H1 (cell line): ENCODE results near the gene SLC26A11. TPM values are rescaled to one million over a fixed set of nuclear protein-coding genes. Genes with fewer than 3 reads are reported as not detected.

Experiments used
- CTCF ChIA-PET: fragments of 300-600 bp; sonication (Branson Sonifier 250); formaldehyde crosslinking; loops from one replicate; lab custom pipeline; 2021; ENCODE audit not compliant: partially characterized antibody; lab: Charles Lee
- POLR2A ChIA-PET: fragments of 300-600 bp; sonication (Branson Sonifier 250); formaldehyde crosslinking; loops from one replicate; lab custom pipeline; 2021; ENCODE audit warnings: inconsistent platforms; ENCODE audit not compliant: partially characterized antibody; lab: Charles Lee
- DNase-seq, 2 experiments: peaks; one replicate each; pipeline versions ENCODE4 v3.0.0 to v3.0.0-alpha.2; 2010 to 2022; ENCODE audit warnings: low spot score in 2 of 2, low read depth in 1 of 2, mixed read lengths in 1 of 2
- FAIRE-seq: peaks from 2 replicates; lab custom pipeline; 2011; peaks lifted over from hg19 to GRCh38; lab: Jason Lieb, UNC
- H2AFZ ChIP-seq: 2 replicates; pipeline ENCODE4 v1.8.1; 2012; ENCODE audit warnings: low read length, inconsistent platforms
- H2AK5ac ChIP-seq: 2 replicates; pipeline ENCODE4 v1.6.1; 2013; ENCODE audit warnings: low read depth, low read length
- H2BK120ac ChIP-seq: replicated peaks from 2 replicates; pipeline ENCODE3; 2013; ENCODE audit warnings: low read depth, low read length, inconsistent platforms
- H2BK12ac ChIP-seq: 2 replicates; pipeline ENCODE4 v1.6.1; 2013; ENCODE audit warnings: low read depth, low read length
- H2BK15ac ChIP-seq: 2 replicates; pipeline ENCODE4 v1.6.1; 2013; ENCODE audit warnings: low read length
- H2BK20ac ChIP-seq: 2 replicates; pipeline ENCODE4 v1.6.1; 2013; ENCODE audit warnings: low read length
- H2BK5ac ChIP-seq: 2 replicates; pipeline ENCODE4 v1.6.1; 2013; ENCODE audit warnings: low read depth, low read length
- H3K14ac ChIP-seq: 2 replicates; pipeline ENCODE4 v1.6.1; 2013; ENCODE audit warnings: inconsistent platforms; ENCODE audit not compliant: insufficient read length
- H3K18ac ChIP-seq: 2 replicates; pipeline ENCODE4 v1.6.1; 2013; ENCODE audit warnings: low read length; ENCODE audit errors: extremely low read depth
- H3K23ac ChIP-seq: 2 replicates; pipeline ENCODE4 v1.6.1; 2013; ENCODE audit warnings: inconsistent platforms; ENCODE audit not compliant: insufficient read length
- H3K23me2 ChIP-seq: 2 replicates; pipeline ENCODE4 v1.6.1; 2013; ENCODE audit warnings: low read depth, low read length
- H3K27ac ChIP-seq: 2 replicates; pipeline ENCODE4 v1.6.1; 2011; ENCODE audit warnings: low read depth, low read length, inconsistent platforms
- H3K27me3 ChIP-seq, 4 experiments: replicated peaks in 1 of 4; 1 replicate in 1 of 4; 2 replicates in 3 of 4; pipeline versions ENCODE4 v1.6.1 to v1.8.1; 2011 to 2013; ENCODE audit warnings: low read length in 3 of 4, mild to moderate bottlenecking in 3 of 4, inconsistent platforms in 2 of 4, mixed read lengths in 2 of 4, moderate library complexity in 1 of 4; ENCODE audit not compliant: control insufficient read depth in 3 of 4, insufficient read depth in 3 of 4; ENCODE audit errors: extremely low read depth in 1 of 4
- H3K36me3 ChIP-seq, 4 experiments: 2 replicates each; pipeline versions ENCODE4 v1.6.1 to v1.8.1; 2011 to 2013; ENCODE audit warnings: mild to moderate bottlenecking in 4 of 4, low read length in 3 of 4, moderate library complexity in 2 of 4, control low read depth in 1 of 4, inconsistent platforms in 1 of 4; ENCODE audit not compliant: insufficient read depth in 4 of 4, control insufficient read depth in 2 of 4
- H3K4ac ChIP-seq: replicated peaks from 2 replicates; pipeline ENCODE3; 2013; ENCODE audit warnings: low read length, low read depth, mixed read lengths, inconsistent platforms; ENCODE audit not compliant: insufficient read length
- H3K4me1 ChIP-seq, 4 experiments: replicated peaks in 1 of 4; 1 replicate in 1 of 4; 2 replicates in 3 of 4; pipeline versions ENCODE4 v1.6.1 to v1.8.1; 2011 to 2013; ENCODE audit warnings: low read length in 3 of 4, inconsistent platforms in 2 of 4, mixed read lengths in 1 of 4; ENCODE audit not compliant: insufficient read depth in 4 of 4, control insufficient read depth in 3 of 4
- H3K4me2 ChIP-seq, 2 experiments: 2 replicates each; pipeline versions ENCODE4 v1.6.1 to v1.8.1; 2011 to 2013; ENCODE audit warnings: low read depth in 2 of 2, low read length in 2 of 2, control low read depth in 1 of 2, inconsistent platforms in 1 of 2, mild to moderate bottlenecking in 1 of 2; ENCODE audit not compliant: insufficient read depth in 1 of 2
- H3K4me3 ChIP-seq, 4 experiments: fragments of 200-600, 300-600 bp in 1 of 4; sonication (generic), shearing (Covaris generic), sonication (Bioruptor Twin) in 1 of 4; 2 replicates each; pipeline versions ENCODE4 v1.5.1 to v1.8.1; 2011 to 2016; ENCODE audit warnings: low read length in 4 of 4, low read depth in 3 of 4, control low read depth in 2 of 4, inconsistent platforms in 2 of 4, mild to moderate bottlenecking in 2 of 4, mixed read lengths in 1 of 4, moderate library complexity in 1 of 4; ENCODE audit not compliant: insufficient read depth in 2 of 4; ENCODE audit errors: extremely low read depth in 1 of 4
- H3K56ac ChIP-seq: replicated peaks from 2 replicates; pipeline ENCODE3; 2013; ENCODE audit warnings: low read depth, mild to moderate bottlenecking, mixed read lengths, low read length, inconsistent platforms; ENCODE audit not compliant: insufficient read length
- H3K79me1 ChIP-seq: 2 replicates; pipeline ENCODE4 v1.6.1; 2013; ENCODE audit warnings: low read depth, low read length, control low read depth
- H3K79me2 ChIP-seq, 2 experiments: 2 replicates each; pipeline versions ENCODE4 v1.6.1 to v1.8.1; 2012 to 2013; ENCODE audit warnings: low read length in 2 of 2, mild to moderate bottlenecking in 2 of 2, inconsistent platforms in 1 of 2; ENCODE audit not compliant: insufficient read depth in 2 of 2, control insufficient read depth in 1 of 2
- H3K9ac ChIP-seq, 4 experiments: replicated peaks in 1 of 4; 1 replicate in 1 of 4; 2 replicates in 3 of 4; pipeline versions ENCODE4 v1.6.1 to v1.8.1; 2011 to 2013; ENCODE audit warnings: low read depth in 3 of 4, low read length in 3 of 4, control low read depth in 2 of 4, mild to moderate bottlenecking in 2 of 4, moderate library complexity in 2 of 4, inconsistent platforms in 1 of 4; ENCODE audit errors: extremely low read depth in 1 of 4
- H3K9me3 ChIP-seq, 2 experiments: 2 replicates each; pipeline versions ENCODE4 v1.6.1 to v1.8.1; 2012 to 2013; ENCODE audit warnings: mild to moderate bottlenecking in 2 of 2, moderate library complexity in 2 of 2, control low read depth in 1 of 2, inconsistent platforms in 1 of 2, low read depth in 1 of 2, low read length in 1 of 2, mixed read lengths in 1 of 2; ENCODE audit not compliant: insufficient read depth in 2 of 2
- H4K20me1 ChIP-seq, 2 experiments: replicated peaks in 1 of 2; 2 replicates each; pipeline versions ENCODE3 to v1.8.1; 2011 to 2013; ENCODE audit warnings: inconsistent platforms in 2 of 2, low read length in 2 of 2, mild to moderate bottlenecking in 1 of 2; ENCODE audit not compliant: insufficient read depth in 2 of 2, control insufficient read depth in 1 of 2
- H4K5ac ChIP-seq: 2 replicates; pipeline ENCODE4 v1.6.1; 2013; ENCODE audit warnings: low read length, low read depth, mixed read lengths, inconsistent platforms; ENCODE audit not compliant: insufficient read length
- H4K8ac ChIP-seq: 2 replicates; pipeline ENCODE4 v1.8.0; 2013; ENCODE audit warnings: mild to moderate bottlenecking, moderate library complexity, low read length, inconsistent platforms; ENCODE audit not compliant: insufficient read depth; ENCODE audit errors: extremely low read depth
- H4K91ac ChIP-seq: replicated peaks from 2 replicates; pipeline ENCODE3; 2013; ENCODE audit warnings: low read length, mixed read lengths, inconsistent platforms; ENCODE audit not compliant: insufficient read length
- CTBP2 ChIP-seq: IDR thresholded peaks from 2 replicates; pipeline ENCODE4 v1.7.0; 2011; ENCODE audit warnings: borderline replicate concordance, mild to moderate bottlenecking, moderate library complexity, mixed read lengths, low read length; ENCODE audit not compliant: insufficient read depth, insufficient read length
- EGR1 ChIP-seq: IDR thresholded peaks from 2 replicates; pipeline ENCODE4 v1.6.1; 2011; ENCODE audit warnings: low read depth, low read length, borderline replicate concordance
- EZH2 ChIP-seq: fragments of 200-600 bp; sonication (generic); IDR thresholded peaks from 2 replicates; pipeline ENCODE4 v1.7.1; 2012; ENCODE audit warnings: low read depth, mild to moderate bottlenecking, moderate library complexity, low read length, inconsistent platforms; ENCODE audit not compliant: severe bottlenecking
- GABPA ChIP-seq: IDR thresholded peaks from 2 replicates; pipeline ENCODE4 v1.6.1; 2011; ENCODE audit warnings: mild to moderate bottlenecking, low read length, moderate library complexity, borderline replicate concordance; ENCODE audit not compliant: insufficient read depth
- GTF2F1 ChIP-seq: IDR thresholded peaks from 2 replicates; pipeline ENCODE4 v1.6.1; 2012; ENCODE audit warnings: low read depth, low read length, improper control_type of control experiment, borderline replicate concordance
- MAFK ChIP-seq: IDR thresholded peaks from 2 replicates; pipeline ENCODE4 v1.6.1; 2012; ENCODE audit warnings: low read depth, mild to moderate bottlenecking, improper control_type of control experiment, low read length
- PHF8 ChIP-seq: fragments of 200-600 bp; sonication (generic); conservative IDR thresholded peaks from 2 replicates; pipeline ENCODE4 v1.7.1; 2012; ENCODE audit warnings: low read depth, mild to moderate bottlenecking, inconsistent platforms, low read length, moderate library complexity
- TAF1 ChIP-seq: IDR thresholded peaks from 2 replicates; pipeline ENCODE4 v1.6.1; 2011; ENCODE audit warnings: mild to moderate bottlenecking, low read depth, low read length
- YY1 ChIP-seq: IDR thresholded peaks from 2 replicates; pipeline ENCODE4 v1.6.1; 2011; ENCODE audit warnings: low read depth, mild to moderate bottlenecking, low read length
- WGBS, 2 experiments: shearing (Covaris generic) in 1 of 2; methylation state at CpG; one replicate each; pipeline versions ENCODE4 v1.1.6 to v1.1.7; 2013 to 2015; ENCODE audit warnings: low lambda C conversion rate in 2 of 2, mixed read lengths in 2 of 2, inconsistent platforms in 1 of 2, low coverage in 1 of 2, missing lambda C conversion rate in 1 of 2; ENCODE audit not compliant: insufficient replicate concordance in 2 of 2, insufficient coverage in 1 of 2, insufficient read length in 1 of 2; ENCODE audit errors: extremely low coverage in 1 of 2, missing lambda C conversion rate in 1 of 2; 5-methylcytosine and 5-hydroxymethylcytosine counted together
- polyA plus RNA-seq, 7 experiments: library from polyadenylated mRNA; depleted of rRNA in 3 of 7; stranded (reverse) in 5 of 7; unstranded in 2 of 7; fragments of >200 nt in 5 of 7; fragments of 200-250 nt in 2 of 7; gene quantifications; 1 replicate in 5 of 7; 2 replicates in 1 of 7; 4 replicates in 1 of 7; pipeline versions ENCODE4 v1.2.1 to v1.2.3, GENCODE V29; 2011 to 2013; ENCODE audit warnings: missing spikeins in 2 of 7, mixed read lengths in 2 of 7
- total RNA-seq: library from RNA; stranded (reverse); fragmentation: NEBNext Ultra II Directional; extraction: Animal tissue kit (Norgen Biotek cat#: 25700); gene quantifications from 2 replicates; pipeline ENCODE4 v1.2.1, GENCODE V29; 2021
- TF ChIP-seq, protein P1 (sequence below): IDR thresholded peaks from 2 replicates; pipeline ENCODE4 v1.6.1; 2012; ENCODE audit warnings: inconsistent platforms

The SLC26A11 gene
- total and polyA plus RNA-seq, 2 of the 8 experiments (the other 6 are each of a cell fraction or from before 2014, with no cell fraction given): 15.5 to 25.9 TPM

DNA sequence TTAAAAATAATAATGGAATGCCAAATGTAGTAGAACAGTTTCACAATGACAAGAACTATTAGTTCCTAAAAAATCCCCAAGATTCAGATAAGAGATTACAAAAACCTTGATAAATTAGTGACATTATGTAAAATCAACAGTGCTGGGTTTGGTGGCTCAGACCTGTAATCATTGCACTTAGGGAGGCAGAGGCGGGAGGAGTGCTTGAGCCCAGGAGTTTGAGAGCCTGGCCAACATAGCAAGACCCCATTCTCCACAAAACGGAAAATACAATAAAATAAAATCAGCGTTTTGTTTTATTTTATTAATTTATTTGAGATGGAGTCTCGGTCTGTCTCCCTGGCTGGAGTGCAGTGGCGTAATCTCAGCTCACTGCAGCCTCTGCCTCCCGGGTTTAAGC lies 46.3 kb upstream of the SLC26A11 start:
- ChIA-PET POLR2A (interaction anchor here (1.6 kb wide), 1 partner anchor 26 kb away, joined by 3 read pairs; no protein-coding TSS in a partner anchor), CTCF (interaction anchor here (1.0 to 1.9 kb wide), 3 partner anchors 18 to 28 kb away, joined by 3 to 5 read pairs (median 3); no protein-coding TSS in a partner anchor)
- Histone ChIP-seq H2BK15ac (no peak overlapping the region), H3K23ac (no peak overlapping the region), H3K79me2 (no peaks in the 10 kb centered on the region), H3K4me3 (no peak overlapping the region), H2AFZ (no peak overlapping the region), H4K8ac (no peak overlapping the region), H3K14ac (no peak overlapping the region), H3K9me3 (no peaks in the 10 kb centered on the region), H3K56ac (no peak overlapping the region), H2BK120ac (no peak overlapping the region), H3K79me1 (no peaks in the 10 kb centered on the region), H4K91ac (no peak overlapping the region), H3K4me1 (peaks cover 0 to 6% (median under 1%) of the 10 kb centered on the region in 4 experiments; a peak in 2 of 7 replicates), H3K27ac (no peak overlapping the region), H2BK20ac (no peak overlapping the region), H4K5ac (no peak overlapping the region), H3K18ac (no peak overlapping the region), H3K36me3 (no peaks in the 10 kb centered on the region), H3K27me3 (no peaks in the 10 kb centered on the region; a peak in 1 of 7 replicates), H2BK5ac (no peak overlapping the region), H3K9ac (no peak overlapping the region), H2AK5ac (no peak overlapping the region), H2BK12ac (no peak overlapping the region), H4K20me1 (no peaks in the 10 kb centered on the region), H3K4me2 (no peak overlapping the region), H3K23me2 (no peaks in the 10 kb centered on the region), H3K4ac (no peak overlapping the region)
- DNase-seq (no peak), FAIRE-seq (no peak)
- WGBS, 2 experiments: 91% methylated on average over 6 of the region's 6 CpGs; no CpG with 5 or more reads in 1 of the 2 experiments
- TF ChIP-seq EZH2 (no peak), PHF8 (no peak), EGR1 (no peak), YY1 (no peak), TAF1 (no peak), CTBP2 (no peak), MAFK (no peak), GABPA (no peak), GTF2F1 (no peak)
- TF ChIP-seq, protein P1, sequence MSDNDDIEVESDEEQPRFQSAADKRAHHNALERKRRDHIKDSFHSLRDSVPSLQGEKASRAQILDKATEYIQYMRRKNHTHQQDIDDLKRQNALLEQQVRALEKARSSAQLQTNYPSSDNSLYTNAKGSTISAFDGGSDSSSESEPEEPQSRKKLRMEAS: no peak
